Epithelial cell of esophagus (primary cell): Measurements from ENCODE around the gene RNF2.

ENCODE experiments used
- DNase-seq: peaks from one replicate; pipeline ENCODE4 v3.0.0; 2010; ENCODE audit warnings: low read depth
- H3K4me3 ChIP-seq: 2 replicates; pipeline ENCODE4 v1.5.1; 2011; ENCODE audit warnings: mild to moderate bottlenecking, low read length, control low read depth
- TF ChIP-seq, protein P1 (sequence below): IDR thresholded peaks from 2 replicates; pipeline ENCODE4 v1.5.1; 2011; ENCODE audit warnings: low read depth, mild to moderate bottlenecking, low read length, control low read depth, inconsistent platforms; ENCODE audit not compliant: insufficient read depth; ENCODE audit errors: missing control alignments

Gene RNF2

GRCh38 chr1:185108321-185108720 lies 63.0 kb downstream of the RNF2 start:
- TF ChIP-seq, protein P1, sequence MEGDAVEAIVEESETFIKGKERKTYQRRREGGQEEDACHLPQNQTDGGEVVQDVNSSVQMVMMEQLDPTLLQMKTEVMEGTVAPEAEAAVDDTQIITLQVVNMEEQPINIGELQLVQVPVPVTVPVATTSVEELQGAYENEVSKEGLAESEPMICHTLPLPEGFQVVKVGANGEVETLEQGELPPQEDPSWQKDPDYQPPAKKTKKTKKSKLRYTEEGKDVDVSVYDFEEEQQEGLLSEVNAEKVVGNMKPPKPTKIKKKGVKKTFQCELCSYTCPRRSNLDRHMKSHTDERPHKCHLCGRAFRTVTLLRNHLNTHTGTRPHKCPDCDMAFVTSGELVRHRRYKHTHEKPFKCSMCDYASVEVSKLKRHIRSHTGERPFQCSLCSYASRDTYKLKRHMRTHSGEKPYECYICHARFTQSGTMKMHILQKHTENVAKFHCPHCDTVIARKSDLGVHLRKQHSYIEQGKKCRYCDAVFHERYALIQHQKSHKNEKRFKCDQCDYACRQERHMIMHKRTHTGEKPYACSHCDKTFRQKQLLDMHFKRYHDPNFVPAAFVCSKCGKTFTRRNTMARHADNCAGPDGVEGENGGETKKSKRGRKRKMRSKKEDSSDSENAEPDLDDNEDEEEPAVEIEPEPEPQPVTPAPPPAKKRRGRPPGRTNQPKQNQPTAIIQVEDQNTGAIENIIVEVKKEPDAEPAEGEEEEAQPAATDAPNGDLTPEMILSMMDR: no peak
- H3K4me3 ChIP-seq: no peak overlapping the region
- DNase-seq: no peak

- DNase-seq: peak; percentile 31
- TF ChIP-seq, protein P1: no peak
- H3K4me3 ChIP-seq: no peak overlapping the region
These were observed 64.8 kb downstream of the RNF2 start for GRCh38 chr1:185110145-185110544.

DNA sequence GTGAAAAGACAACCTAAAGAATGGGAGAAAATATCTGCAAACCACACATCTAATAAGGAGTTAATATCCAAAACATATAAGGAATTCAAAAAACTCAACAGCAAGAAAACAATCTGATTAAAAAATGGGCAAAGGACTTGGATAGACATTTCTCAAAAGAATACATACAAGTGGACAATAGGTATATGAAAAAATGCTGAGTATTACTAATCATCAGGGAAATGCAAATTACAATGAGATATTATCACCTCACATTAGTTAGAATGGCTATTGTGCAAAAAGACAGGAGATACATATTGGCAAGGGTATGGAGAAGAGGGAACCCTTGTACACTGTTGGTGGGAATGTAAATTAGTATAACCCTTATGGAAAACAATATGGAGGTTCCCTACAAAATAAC lies 66.5 kb downstream of the RNF2 start:
- no peak overlapping the region for H3K4me3 ChIP-seq
- no peak for DNase-seq
- TF ChIP-seq, protein P1: no peak

DNA sequence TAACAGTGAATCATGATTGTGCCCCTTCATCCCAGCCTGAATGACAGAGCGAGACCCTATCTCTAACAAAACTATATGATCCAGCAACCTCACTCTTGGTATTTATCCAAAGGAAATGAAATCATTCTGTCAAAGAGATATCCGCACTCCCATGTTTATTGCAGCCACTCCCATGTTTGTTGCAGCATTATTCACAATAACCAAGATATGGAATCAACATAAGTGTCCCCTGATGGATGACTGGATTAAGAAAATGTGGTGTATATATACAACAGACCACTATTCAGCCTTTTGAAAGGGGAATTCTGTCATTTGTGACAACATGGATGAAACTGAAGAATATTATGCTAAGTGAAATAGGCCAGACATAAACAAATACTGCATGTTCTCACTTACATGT lies 67.0 kb downstream of the RNF2 start:
- no peak overlapping the region for H3K4me3 ChIP-seq
- DNase-seq: no peak
- TF ChIP-seq, protein P1: no peak

- TF ChIP-seq, protein P1: no peak
- no peak for DNase-seq
- H3K4me3 ChIP-seq: no peak overlapping the region
These were observed 84.3 kb downstream of the RNF2 start for GRCh38 chr1:185129708-185130107.

- no peak for DNase-seq
- TF ChIP-seq, protein P1: no peak
- H3K4me3 ChIP-seq: no peak overlapping the region
These were observed 87.2 kb downstream of the RNF2 start for GRCh38 chr1:185132534-185132933.

- DNase-seq: no peak
- H3K4me3 ChIP-seq: no peak overlapping the region
- TF ChIP-seq, protein P1: no peak
These were observed 92.7 kb downstream of the RNF2 start for GRCh38 chr1:185137896-185138545.
